Loucy (cell line): Measurements from ENCODE around the gene GRID2.

Source experiments
- CTCF ChIP-seq: fragments of 200-600 bp; sonication (generic); conservative IDR thresholded peaks from 2 replicates; pipeline ENCODE4 v1.5.1; 2014; ENCODE audit warnings: mild to moderate bottlenecking, antibody characterized with exemption, low read length
- EZH2phosphoT487 ChIP-seq: fragments of 200-600 bp; IDR thresholded peaks from 2 replicates; pipeline ENCODE4 v1.6.1; 2018; ENCODE audit warnings: antibody characterized with exemption, mild to moderate bottlenecking, moderate library complexity, borderline replicate concordance

- no peak for TF ChIP-seq CTCF
- TF ChIP-seq EZH2phosphoT487: no peak
These were observed 4.6 kb upstream of the GRID2 start for GRCh38 chr4:92299152-92299551.
